ENCODE data around the gene PFKM. TPM values are rescaled to one million over a fixed set of nuclear protein-coding genes. Genes with fewer than 3 reads are reported as not detected.
A peak's percentile ranks its signal among the peaks of the same experiment; 100 is the strongest.
"Not testable (repeated sequence)": the region's sequence is repeated elsewhere in the genome, so short reads cannot be mapped to it uniquely, and the experiment has no call there.

Gene PFKM
- total RNA-seq, 4 donors from 2014 or later = 55.6 to 71.3 (median 63.4) TPM

DNA sequence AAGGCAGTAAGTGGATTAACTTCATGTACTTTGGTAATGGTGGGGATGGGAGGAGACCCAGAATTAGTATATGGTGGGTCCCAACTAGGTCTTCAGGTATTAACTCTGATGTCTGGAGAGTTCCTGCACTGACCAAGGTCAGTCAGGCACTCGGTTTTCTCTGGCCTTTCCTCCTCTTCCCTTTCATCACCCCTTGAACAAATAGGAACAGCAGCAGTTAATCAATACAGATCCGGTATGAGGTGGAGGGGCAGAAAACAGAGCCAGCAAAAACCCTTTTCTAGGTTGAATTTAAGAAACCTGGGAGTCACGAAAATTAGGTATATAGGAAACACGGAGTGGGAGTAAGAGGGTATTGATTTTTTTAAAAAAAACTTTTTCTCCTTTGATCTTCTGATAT lies 4.0 kb downstream of the PFKM start:
- no peak for DNase-seq (ENCODE audit: extremely low spot score)
- Histone ChIP-seq H3K4me3 (no peak overlapping the region), H3K9me3 (no peaks in the 10 kb centered on the region), H3K27ac (replicated peaks in 1 of 4) (no peak overlapping the region), H3K4me1 (peaks cover 25 to 48% (median 30%) of the 10 kb centered on the region in 4 donors), H3K36me3 (peaks cover 0 to 54% (median 27%) of the 10 kb centered on the region in 4 donors), H3K27me3 (no peaks in the 10 kb centered on the region)
- intact Hi-C loops (cut with DNase I) = no loop called here
- TF ChIP-seq POLR2AphosphoS5 (IDR thresholded peaks at IDR 0.05) (no peak), EP300 (IDR thresholded peaks at IDR 0.05) (no peak), POLR2A (IDR thresholded peaks at IDR 0.05; ENCODE audit: low read depth) (no peak)
- TF ChIP-seq, protein P1, sequence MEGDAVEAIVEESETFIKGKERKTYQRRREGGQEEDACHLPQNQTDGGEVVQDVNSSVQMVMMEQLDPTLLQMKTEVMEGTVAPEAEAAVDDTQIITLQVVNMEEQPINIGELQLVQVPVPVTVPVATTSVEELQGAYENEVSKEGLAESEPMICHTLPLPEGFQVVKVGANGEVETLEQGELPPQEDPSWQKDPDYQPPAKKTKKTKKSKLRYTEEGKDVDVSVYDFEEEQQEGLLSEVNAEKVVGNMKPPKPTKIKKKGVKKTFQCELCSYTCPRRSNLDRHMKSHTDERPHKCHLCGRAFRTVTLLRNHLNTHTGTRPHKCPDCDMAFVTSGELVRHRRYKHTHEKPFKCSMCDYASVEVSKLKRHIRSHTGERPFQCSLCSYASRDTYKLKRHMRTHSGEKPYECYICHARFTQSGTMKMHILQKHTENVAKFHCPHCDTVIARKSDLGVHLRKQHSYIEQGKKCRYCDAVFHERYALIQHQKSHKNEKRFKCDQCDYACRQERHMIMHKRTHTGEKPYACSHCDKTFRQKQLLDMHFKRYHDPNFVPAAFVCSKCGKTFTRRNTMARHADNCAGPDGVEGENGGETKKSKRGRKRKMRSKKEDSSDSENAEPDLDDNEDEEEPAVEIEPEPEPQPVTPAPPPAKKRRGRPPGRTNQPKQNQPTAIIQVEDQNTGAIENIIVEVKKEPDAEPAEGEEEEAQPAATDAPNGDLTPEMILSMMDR (IDR thresholded peaks at IDR 0.05) = no peak
- WGBS = 80% methylated on average over 4 of the region's 4 CpGs

DNA sequence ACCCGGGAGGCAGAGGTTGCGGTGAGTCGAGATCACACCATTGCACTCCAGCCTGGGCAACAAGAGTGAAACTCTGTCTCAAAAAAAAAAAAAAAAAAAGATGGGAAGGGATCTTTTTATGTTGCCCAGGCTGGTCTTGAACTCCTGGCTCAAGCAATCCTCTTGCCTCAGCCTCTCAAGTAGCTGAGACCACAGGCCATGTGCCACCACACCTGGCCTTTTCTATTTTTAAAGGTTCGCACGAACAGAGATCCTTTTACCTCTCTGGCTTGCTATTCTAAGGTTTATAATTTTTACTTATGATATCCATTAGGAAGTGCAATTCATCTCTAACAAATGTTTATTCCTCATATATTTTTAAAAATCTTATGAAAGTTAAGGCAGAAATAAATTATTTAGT lies 6.4 kb downstream of the PFKM start:
- DNase-seq (ENCODE audit: extremely low spot score); H3K9me3 ChIP-seq; H3K27me3 ChIP-seq; H3K4me3 ChIP-seq; intact Hi-C loops (cut with DNase I): not testable (repeated sequence)
- Histone ChIP-seq H3K27ac (replicated peaks in 1 of 4) (peak overlapping the region in 1 of 4 donors; percentile 18), H3K36me3 (peaks cover 0 to 76% (median 39%) of the 10 kb centered on the region in 4 donors), H3K4me1 (peaks cover 9 to 30% (median 19%) of the 10 kb centered on the region in 4 donors)
- 89% methylated on average over 4 of the region's 5 CpGs for WGBS

DNA sequence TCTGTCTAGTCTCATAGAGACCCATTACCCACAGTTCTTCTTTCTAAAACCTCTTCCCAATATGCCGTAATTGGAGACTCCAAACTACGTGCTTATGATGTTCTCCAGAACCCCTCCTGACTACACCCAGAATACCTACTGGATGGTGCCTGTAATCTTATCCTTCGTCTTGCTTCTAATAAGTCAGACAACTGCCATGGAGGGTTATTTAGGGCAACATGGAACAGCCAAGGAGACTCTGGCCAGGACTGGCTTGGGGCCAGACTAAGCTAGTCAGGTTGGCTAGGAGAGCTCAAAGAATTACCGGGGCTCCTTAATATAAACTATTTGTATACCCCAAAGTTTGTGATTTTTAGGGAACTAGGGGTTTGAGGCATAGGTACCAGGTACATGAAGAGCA lies 6.8 kb downstream of the PFKM start:
- Histone ChIP-seq H3K9me3 (no peaks in the 10 kb centered on the region), H3K4me3 (no peak overlapping the region), H3K27me3 (no peaks in the 10 kb centered on the region), H3K36me3 (peaks cover 0 to 81% (median 43%) of the 10 kb centered on the region in 4 donors), H3K27ac (replicated peaks in 1 of 4) (peak overlapping the region in 1 of 4 donors; percentile 18), H3K4me1 (peaks cover 4 to 26% (median 16%) of the 10 kb centered on the region in 4 donors)
- TF ChIP-seq EP300 (IDR thresholded peaks at IDR 0.05) (no peak), POLR2A (IDR thresholded peaks at IDR 0.05; ENCODE audit: low read depth) (no peak), POLR2AphosphoS5 (IDR thresholded peaks at IDR 0.05) (no peak)
- TF ChIP-seq, protein P1 (IDR thresholded peaks at IDR 0.05) = no peak
- intact Hi-C loops (cut with DNase I) = no loop called here
- 53% methylated on average over 4 of the region's 4 CpGs for WGBS
- DNase-seq (ENCODE audit: extremely low spot score) = no peak

DNA sequence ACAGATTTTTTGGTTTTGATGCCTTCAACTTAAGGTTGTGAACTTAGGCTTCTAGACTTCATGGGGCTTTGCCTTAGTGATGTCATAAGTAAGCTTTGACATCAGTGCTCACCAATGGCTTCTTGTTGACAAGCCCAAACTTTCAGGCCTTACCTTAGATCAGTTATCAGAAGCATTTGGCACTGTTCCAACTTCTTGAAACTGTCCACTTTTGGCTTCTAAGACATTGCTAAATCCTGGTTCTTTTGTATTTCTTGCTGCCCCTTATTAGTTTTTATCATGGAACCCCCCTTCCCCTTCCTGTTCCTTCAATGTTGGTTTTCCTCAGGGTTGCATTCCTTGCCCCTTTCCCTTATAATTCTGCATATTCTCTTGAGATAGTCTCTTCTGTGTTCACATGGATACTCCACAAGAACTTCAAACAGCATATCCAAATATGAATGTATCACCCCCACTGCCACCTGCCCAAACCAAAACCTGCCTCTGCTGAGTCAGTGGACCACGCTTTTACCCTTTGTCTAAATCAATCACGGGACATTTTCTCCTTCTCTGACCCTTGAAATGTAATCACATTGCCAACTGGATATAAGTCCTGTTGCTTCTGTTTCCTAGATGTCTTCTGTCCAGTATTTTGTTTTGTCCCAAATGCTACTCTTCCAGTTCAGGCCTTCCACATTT lies 7.9 kb downstream of the PFKM start:
- H3K27me3 ChIP-seq = no peaks in the 10 kb centered on the region
- H3K9me3 ChIP-seq = no peaks in the 10 kb centered on the region
- TF ChIP-seq POLR2AphosphoS5 (IDR thresholded peaks at IDR 0.05) = no peak
- no peak for TF ChIP-seq POLR2A (IDR thresholded peaks at IDR 0.05; ENCODE audit: low read depth)
- TF ChIP-seq EP300 (IDR thresholded peaks at IDR 0.05) = no peak
- TF ChIP-seq, protein P1 (IDR thresholded peaks at IDR 0.05) = no peak
- WGBS = 91% methylated on average over 2 of the region's 2 CpGs
- no peak for DNase-seq (ENCODE audit: extremely low spot score)
- H3K27ac ChIP-seq (replicated peaks in 1 of 4) = no peak overlapping the region
- H3K4me1 ChIP-seq = peaks cover 0 to 21% (median 11%) of the 10 kb centered on the region in 4 donors
- intact Hi-C loops (cut with DNase I) = no loop called here
- no peak overlapping the region for H3K4me3 ChIP-seq
- peaks cover 8 to 92% (median 54%) of the 10 kb centered on the region in 4 donors for H3K36me3 ChIP-seq

DNA sequence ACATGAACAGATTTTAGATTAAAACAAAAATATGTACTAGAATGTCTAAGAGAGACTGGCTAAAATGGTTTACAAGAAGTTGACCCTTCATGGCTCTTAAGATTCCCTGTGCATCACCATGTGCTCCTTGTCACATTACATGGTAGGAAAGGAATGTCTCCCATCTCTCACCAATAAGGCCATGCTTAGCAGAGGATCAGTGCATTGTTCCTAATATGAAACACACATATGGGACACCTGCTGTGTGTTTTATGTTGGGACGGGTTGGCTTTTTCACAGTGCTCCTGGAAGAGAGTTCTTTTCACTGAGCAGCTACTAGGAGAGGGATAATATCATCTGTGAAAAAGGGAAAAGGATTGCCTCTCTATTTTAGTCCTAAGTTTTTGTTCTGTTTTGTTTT lies 9.6 kb downstream of the PFKM start:
- no peaks in the 10 kb centered on the region for H3K27me3 ChIP-seq
- no peak overlapping the region for H3K4me3 ChIP-seq
- DNase-seq (ENCODE audit: extremely low spot score) = no peak
- intact Hi-C loops (cut with DNase I) = no loop called here
- WGBS = 100% methylated on average over 1 of the region's 1 CpG
- H3K36me3 ChIP-seq = peaks cover 21 to 95% (median 65%) of the 10 kb centered on the region in 4 donors
- H3K9me3 ChIP-seq = no peaks in the 10 kb centered on the region
- H3K27ac ChIP-seq (replicated peaks in 1 of 4) = no peak overlapping the region
- H3K4me1 ChIP-seq = peaks cover 0 to 21% (median 10%) of the 10 kb centered on the region in 4 donors
- TF ChIP-seq POLR2AphosphoS5 (IDR thresholded peaks at IDR 0.05) = no peak
- no peak for TF ChIP-seq POLR2A (IDR thresholded peaks at IDR 0.05; ENCODE audit: low read depth)
- TF ChIP-seq, protein P1 (IDR thresholded peaks at IDR 0.05) = no peak
- TF ChIP-seq EP300 (IDR thresholded peaks at IDR 0.05) = no peak
